ENCODE measurements around the gene APRT.
A peak's percentile ranks its signal among the peaks of the same experiment; 100 is the strongest.
"Not testable (repeated sequence)": the region's sequence is repeated elsewhere in the genome, so short reads cannot be mapped to it uniquely, and the experiment has no call there.

APRT gene

DNA sequence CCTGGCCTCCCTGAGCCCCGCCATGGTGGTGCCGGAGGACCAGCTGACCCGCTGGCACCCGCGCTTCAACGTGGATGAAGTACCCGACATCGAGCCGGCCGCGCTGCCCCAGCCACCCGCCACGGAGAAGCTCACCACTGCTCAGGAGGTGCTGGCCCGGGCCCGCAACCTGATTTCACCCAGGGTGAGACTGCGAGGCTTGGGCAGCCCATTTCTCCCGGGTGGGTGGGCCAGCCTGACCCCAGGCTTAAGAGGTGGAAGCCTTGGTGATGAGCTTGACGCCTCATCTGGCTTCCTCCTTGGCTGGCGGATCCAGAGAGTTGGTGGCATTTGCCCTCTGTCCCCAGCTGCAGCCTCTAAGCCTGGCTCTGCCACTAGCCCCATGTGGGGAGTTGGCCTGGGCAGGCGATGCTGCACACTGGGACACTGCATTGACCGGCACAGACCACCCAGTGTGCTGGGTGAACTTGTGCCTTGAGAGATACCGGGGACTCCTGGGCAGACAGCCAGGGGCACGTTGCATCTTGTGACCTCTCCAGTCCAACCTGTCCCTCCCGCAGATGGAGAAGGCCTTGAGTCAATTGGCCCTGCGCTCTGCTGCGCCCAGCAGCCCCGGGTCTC is 5.1 kb downstream of the APRT start:
- DNase-seq: no peak

DNA sequence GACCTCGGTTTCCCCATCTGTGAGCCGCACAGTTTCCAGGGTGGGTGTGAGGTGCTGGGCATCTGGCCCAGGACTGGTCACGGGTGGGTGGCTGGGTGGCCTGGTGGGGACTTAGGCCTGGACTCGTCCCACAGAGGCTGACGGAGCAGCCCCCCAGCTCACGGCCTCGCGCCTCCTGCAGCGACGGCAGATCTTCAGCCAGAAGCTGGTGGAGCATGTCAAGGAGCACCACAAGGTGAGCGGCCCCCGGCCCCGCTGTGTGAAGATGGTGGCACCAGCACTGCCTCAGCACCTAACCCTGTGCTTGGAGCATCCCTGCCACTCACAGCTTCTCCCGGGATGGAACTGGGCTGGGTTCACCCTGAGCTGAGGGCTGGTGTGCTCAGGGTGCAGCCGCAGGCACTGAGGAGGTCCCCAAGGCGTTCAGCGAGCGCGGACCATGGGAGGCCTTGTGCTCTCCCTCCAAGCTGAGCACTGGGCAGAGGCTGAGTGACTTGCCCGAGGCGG is 5.8 kb downstream of the APRT start:
- no peak for DNase-seq

DNA sequence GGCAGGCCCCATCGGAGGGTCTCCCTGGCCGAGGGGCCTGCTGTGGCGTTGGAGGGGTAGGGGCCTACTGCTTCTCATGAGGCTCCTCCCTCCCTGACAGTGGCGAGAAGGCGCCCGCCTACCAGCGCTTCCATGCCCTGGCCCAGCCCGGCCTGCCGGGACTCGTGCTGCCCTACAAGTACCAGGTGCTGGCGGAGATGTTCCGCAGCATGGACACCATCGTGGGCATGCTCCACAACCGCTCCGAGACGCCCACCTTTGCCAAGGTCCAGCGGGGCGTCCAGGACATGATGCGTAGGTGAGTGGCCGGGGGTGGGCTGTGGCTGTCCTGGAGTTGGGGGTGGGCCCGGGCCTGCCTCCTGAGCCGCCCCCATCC is 6.4 kb downstream of the APRT start:
- DNase-seq: no peak

DNA sequence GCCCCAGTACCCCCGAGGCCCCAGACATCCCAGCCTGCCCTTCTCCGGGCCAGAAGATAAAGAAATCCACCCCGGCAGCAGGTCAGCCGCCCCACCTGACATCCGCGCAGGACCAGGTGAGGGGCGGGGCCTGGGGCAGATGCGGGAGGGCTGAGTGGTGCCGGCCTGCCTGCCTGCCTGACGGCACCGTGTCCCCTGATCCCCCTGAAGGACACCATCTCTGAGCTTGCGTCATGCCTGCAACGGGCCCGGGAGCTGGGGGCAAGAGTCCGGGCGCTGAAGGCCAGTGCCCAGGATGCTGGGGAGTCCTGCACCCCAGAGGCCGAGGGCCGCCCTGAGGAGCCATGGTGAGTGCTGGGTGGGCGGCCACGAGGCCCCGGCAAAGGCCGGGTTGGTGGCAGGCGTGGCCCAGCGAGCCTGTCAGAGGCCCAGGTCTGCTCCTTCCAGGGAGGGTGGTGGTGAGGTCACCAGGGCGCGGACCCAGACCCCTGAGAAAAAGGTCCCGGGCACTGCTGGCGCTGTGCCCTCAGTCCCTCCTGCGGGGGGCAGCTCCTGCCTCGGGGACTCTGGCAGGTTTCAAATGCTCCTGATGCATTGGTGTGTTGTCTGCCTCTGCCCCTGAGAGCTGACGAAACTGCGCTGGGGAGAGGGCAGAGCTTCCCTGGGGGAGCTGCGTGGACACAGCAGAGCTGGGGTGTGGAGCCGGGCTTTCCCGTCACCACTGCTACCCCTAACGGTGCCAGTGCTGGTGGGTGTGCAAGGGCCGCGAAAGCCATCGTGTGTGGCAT is 7.0 kb downstream of the APRT start:
- no peak for DNase-seq

DNA sequence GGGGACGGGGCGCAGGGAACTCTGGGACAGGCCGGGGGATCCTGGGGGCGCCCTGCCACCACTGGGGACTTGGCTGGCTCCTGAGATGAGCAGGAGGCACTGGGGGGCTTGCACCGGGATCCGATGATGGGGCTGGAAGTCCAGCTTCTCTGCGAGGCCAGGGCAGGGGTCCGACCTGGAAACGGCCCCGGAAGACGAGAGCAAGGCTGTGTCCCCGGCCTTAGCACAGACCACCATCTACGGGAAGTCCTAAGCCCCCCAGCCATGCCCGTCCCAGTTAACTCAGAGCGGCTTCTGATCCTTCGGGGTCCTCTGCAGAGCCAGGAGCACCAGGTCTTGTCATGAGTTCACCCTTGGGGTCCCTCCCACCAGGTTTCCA is 7.6 kb downstream of the APRT start:
- no peak for DNase-seq

DNA sequence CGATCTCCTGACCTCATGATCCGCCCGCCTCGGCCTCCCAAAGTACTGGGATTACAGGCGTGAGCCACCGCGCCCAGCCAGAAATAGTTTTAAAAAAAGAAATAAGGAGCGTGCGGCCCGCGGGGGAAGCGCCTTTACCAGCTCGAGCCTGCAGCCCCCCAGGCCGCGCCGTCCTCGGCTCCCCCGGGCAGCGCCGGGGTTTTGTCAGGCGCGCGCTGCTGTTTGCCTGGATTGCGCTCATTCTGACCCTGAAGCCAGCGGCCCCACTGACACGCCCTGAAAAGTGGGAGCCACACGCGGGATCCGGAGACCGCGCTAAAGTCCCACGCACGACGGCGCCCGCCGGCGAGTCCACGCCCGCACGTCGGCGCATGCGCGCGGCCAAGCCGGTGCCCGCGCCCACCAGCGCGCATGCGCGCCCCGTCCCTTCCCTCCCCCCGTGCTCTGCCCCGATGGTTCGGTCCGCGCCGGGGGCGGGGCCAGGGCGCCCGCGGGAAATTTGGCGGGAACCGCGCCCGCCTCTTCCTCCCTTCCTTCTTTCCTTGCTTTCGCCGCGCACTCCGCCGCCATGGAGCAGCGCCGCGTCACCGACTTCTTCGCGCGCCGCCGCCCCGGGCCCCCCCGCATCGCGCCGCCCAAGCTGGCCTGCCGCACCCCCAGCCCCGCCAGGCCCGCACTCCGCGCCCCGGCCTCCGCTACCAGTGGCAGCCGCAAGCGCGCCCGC is 8.3 kb downstream of the APRT start, which contains the start of gene CDT1:
Gene CDT1 (plus strand): TSS at position 526 of the 724 bp plus-strand sequence. CDS start 43 bp downstream, at position 569.
- peak; percentile 89 to 98 (median 95) for DNase-seq

DNA sequence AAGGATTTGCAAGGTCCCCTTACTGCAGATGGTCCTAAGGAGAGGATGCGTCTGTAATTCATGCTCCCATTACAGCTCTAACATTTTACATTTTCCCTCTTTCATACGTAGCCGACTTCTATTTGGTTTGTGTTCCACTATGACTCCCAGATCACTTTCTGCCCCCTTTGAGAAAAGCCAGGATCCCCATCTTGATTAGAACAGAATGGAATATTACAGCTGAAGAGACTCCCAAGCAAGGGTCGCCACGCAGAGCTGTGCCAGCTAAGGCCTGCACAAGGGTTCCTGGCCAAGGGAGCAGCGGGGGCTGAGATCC is 11.5 kb downstream of the APRT start:
- DNase-seq: no peak

DNA sequence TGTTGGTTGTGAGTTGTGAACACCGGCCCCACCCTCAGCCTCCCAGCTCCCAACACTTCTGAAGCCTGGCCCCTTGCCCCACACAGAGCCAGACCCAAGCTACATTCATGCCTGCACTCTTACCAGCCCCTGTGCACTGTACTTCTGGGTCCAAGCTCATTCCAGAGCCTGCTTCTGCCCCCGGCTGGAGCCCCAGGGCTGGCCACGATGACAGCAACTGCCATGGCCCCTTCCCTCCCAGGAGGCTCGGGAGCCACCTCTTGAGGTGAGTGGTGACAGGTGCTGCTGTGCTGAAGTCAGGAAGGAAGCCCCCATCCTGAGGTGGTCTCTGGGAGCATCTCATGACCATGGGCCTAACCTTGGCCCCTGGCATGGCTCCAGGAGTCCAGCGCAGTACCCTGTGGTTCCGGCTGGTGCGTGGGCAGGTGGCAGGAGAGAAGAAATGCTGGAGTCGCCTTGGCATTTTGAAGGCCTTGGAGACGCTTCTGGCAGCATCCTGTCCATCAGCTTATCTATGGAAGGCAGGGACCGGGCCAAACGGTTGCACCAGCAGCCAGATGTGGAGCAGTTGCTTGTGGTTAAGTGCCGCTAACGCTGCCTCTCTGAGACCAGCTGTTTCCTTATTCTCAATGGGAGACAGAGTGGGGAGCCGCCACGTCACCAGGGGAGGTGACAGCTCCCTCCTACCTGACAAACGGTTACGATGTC is 12.0 kb downstream of the APRT start:
- DNase-seq: peak in 2 of 3 donors; percentile 29 to 38

DNA sequence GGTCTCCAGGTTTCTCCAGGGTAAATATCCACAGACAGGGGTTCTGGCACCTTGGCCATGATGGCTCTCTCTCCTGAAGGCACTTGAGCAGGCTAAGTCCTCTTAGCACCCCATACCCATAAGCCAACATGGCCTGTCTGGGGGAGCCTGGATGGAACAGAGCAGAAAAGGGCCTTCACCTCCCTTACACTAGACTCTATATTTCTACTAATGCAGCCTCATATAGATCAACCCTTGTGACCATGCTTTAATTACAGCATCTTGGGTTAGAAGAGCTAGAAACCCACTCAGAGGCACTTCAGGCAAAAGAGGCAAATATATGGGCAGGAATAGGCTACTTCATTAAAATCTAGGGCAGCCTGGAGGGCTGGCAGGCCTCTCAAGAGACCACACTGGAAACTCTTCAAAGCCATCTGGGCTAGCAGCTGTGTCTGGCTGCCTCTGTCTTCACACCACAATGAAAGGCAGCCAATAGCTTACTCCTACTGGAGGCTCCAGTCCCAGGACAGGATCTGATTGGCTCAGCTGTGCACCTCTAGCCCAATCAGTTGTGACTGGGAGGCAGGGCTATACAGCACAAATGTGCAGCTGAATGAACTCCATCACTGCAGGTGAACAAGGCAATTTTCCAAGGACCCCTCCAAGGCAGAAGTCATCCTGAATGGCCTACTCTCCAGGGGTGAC is 12.8 kb downstream of the APRT start:
- DNase-seq: no peak

DNA sequence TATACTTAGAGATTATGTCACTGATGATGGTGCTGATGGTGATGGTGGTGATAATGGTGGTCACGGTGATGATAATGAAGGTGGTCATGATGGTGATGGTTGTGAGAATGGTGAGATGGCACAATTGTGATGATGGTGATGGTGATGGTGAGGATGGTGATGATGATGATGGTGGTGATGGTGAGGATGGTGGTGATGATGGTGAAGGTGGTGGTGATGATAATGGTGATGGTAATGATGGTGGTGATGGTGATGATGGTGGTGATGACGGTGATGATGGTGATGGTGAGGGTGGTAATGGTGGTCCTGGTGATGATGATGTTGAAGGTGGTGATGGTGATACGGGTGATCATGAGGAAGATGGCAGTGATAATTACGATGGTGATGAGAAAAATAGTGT is 13.7 kb downstream of the APRT start:
- DNase-seq: no peak

DNA sequence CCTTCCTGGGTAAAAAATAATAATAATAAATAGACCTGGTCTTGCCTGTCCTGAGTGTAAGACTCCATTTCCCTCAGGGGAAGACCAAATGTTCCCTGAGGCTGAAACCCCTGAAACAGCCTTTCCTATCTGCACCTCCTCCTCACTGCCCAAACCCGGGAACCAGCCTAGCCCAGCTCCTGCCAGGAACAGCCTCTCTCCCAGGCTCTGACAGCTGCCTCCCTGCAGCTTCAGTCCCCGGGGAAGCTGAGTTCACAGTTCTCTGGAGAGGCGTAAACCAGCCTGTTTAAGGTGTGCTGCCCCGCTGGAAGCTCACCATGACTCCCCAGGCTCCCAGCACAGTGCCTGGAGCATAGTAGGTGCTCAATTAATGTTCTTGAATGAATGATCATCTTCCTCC is 15.4 kb downstream of the APRT start:
- no peak for DNase-seq

DNA sequence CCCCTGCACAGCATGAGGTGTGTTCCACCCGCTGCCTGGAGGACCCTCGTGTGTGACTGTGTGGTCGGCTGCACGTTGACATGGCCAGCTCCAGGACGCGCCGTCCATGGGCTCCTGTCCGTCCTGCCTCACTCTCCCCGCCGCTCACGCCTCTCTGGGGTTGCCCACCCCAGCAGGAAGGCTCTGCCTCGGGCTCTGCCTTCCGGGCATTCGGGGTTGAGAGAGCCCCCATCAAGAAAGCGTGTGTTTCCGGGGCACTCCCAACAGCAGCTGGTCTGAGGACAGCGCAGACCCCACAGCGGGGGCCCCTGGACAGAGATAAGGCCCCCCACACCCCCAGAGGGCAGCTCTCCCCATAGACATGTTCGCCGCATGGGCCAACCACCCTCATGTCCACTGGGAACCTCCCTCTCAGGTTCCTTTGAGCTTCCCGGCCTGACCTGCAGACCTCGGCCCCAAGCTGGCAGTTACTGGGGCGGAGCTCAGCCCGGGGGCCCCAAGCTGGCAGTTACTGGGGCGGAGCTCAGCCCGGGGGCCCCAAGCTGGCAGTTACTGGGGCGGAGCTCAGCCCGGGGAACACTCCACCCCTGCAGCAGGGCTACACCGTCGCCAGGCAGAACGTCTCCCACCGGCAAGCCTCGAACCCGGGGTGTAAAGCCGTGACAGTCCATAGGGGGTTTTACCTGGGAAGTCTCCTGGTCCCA is 18.3 kb downstream of the APRT start:
- no peak for DNase-seq

DNA sequence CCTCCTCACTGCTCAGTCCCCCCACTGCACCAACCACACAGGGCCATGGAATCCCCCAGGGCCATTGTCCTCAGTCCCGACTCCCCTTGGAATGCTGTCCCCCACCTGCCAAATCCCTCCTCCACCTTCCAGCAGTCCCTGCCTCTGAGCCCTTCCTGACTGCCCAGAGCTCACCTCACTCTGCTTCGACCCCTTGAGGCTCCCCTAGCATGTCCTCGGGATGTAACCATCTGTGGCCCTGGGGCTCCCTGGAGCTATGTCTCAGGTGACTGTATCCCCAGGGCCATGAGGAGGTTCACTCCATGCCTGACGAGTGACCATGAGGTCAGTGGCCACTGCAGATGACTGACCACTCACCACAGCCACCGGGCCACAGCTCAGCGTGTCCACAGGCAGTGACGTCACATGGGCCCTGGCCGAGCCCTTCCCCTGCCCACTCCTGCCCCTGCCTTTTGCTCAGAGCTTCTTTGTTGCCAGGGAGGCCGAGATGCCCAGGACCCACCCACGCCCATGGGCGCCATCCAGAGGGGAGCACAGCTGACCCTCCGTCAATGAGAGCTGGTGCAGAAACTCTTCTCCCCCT is 19.0 kb downstream of the APRT start:
- peak in 2 of 3 donors; percentile 35 to 55 for DNase-seq

DNA sequence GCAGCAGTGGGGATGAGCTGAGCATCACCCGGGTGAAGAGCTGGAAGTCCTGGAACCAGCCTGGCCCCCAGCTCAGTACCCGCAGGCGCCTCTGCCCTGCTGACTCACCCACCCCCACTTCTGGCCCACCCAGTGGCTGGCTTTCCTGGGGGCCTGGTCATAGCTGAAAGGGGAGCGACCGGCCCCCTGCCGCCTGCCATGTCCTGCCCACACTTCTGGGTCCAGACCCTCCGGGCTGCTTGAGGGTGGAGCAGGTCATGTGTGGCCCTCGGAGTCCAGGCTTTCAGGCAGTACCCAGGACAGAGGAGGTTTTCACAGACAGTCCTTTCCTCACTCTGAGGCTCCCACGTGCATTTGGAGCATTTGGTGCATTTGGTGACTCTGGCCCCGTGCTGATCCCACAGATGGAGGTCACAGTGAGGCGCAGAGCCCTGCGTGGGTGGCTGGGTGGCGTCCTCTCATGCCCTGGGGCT is 19.6 kb downstream of the APRT start:
- DNase-seq: peak; percentile 60 to 70 (median 62)

DNA sequence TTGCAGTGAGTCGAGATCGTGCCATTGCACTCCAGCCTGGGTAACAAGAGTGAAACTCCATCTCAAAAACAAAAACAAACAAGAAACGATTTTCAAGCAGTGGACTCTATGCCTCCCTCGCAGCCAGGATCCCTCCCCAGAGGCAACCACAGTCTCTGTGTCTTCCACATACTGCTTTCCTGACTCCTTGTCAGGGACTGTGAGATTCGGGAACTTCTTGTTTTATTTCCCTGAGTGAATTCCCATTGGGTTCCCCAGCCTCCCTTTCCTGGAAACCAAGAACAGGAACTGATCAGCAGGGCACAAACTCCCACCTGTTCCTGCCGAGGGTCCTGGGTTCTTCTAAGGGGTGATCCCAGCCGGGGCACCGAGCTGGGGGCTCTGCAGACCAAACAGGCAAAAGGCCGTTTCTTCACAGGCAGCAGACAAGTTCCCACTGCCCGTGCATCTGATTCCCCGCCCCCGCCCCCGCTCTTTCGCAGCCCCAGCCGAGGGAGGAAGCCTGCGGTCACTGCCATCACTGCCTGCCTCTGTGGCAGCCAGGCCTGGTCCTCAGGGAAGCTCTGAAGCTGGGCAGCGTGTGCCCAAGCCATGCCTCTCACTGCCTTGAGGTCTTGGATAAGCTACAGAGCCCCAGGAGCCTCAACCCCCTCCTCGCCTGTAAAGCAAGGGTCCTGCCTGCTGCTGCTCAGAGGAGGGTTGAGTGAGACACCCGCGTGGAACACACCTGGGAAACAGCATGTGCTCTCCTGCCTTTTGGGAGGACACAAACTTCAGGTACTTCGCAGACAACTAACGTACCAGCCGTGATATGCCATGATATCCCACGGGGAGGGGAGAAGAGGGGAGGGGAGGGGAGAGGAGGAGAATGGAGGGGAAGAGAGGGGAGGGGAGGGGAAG is 21.2 kb downstream of the APRT start:
- DNase-seq: peak; percentile 84 to 92 (median 90)

DNA sequence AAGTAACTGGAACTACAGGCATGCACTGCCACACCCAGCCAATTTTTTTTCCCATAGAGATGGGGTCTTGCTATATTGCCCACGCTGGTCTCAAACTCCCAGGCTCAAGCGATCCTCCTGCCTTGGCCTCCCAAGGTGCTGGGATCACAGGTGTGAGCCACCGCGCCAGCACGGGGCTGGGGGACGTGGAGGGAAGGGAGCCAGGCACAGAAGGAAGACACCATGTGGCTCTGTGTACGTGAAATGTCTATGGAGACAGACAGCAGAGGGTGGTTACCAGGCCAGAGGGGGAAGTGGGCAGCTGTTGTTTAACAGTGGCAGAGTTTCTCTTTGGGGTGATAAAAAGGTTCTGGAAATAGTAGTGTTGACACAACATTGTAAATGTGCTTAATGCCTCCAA is 22.1 kb downstream of the APRT start:
- DNase-seq: peak; percentile 56 to 67 (median 67)

DNA sequence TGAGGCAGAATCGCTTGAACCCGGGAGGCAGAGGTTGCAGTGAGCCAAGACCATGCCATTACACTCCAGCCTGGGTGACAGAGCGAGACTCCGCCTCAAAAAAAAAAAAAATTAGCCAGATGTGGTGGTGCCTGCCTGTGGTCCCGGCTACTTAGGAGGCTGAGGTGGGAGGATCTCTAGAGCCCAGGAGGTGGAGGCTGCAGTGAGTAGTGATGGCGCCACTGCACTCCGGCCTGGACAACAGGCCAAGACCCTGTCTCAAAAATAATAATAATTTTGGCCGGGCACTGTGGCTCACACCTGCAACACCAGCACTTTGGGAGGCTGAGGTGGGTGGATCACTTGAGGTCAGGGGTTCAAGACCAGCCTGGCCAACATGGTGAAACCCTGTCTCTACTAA is 23.0 kb downstream of the APRT start:
- DNase-seq: not testable (repeated sequence)

DNA sequence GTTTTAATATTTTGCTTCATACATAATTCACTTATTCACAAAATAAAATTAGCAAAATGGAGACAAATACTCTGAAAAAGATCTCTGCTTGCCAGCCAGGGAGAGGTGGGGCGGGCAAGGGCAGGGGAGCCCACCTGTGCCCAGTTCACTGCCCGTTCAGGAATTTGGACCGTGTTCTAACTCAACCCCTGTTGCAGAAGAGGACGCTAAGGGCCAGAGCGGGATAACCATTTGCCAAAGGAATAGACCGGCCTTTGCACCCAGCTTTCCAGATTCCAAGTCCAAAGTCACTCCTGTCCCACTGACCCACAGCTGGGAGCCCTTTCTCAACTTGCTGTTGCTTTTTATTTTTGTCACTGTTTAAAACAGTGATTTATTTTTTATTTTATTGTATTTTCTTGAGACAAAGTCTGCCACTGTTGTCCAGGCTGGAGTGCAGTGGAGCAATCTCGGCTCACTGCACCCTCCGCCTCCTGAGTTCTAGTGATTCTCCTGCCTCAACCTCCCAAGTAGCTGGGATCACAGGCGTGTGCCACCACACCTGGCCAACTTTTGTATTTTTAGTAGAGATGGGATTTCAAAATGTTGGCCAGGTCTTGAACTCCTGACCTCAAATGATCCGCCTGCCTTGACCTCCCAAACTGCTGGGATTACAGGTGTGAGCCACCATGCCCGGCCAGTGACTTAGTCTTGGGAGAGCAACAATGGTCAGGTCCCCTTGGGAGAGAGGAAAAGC is 24.0 kb downstream of the APRT start:
- DNase-seq: no peak

DNA sequence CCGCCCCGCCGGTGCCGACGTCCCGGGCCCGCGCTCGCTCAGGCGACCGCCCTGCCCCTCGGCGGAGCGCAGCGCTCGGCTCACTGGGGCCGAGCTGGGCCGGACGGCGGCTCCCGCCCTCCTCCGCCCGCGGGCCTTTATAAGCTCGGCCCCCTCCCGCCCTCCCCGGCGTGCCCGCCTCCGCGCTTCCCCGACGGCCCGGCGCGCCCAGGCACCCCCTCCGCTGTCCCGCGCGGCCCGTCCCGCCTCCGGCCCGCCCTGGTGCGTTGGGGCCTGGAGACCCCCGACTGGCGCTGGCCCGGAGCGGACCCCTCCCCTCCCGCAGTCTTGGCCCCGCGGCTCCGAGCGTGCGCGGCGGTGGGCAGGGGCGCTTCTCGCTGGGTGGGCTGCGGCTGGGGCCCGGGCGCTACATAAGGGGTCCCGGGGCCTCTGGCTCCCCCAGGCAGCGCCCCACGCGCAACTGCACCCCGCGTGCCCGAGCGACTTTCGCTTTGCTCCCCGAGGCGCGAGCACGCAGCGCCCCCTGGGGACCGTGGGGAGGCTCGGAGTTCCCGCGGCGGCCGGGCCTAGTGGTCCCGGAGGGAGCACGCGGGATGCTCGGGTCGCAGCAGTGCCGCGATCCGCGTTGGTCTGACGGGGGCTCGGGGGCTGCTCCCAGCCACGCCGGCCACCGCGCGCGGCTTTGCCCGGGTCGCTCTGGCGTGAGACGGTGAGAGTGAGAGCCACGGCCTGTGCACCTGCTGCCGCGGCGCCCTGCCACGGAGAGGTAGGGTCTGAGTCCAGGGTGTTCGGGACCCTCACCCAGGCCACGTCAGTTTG is 26.4 kb downstream of the APRT start, which contains the start of gene PIEZO1:
Gene PIEZO1 (minus strand): TSS at position 115 of the 819 bp plus-strand sequence. CDS start 256 bp downstream, outside the sequence.
- peak; percentile 82 to 95 (median 89) for DNase-seq
